ENCODE results near the gene TMOD1. TPM values are rescaled to one million over a fixed set of nuclear protein-coding genes. Genes with fewer than 3 reads are reported as not detected.
"Not testable (repeated sequence)": the region's sequence is repeated elsewhere in the genome, so short reads cannot be mapped to it uniquely, and the experiment has no call there.

Gene TMOD1
- total and polyA plus RNA-seq, 3 donors from 2014 or later: 3.9 to 7.8 (median 3.9) TPM

DNA sequence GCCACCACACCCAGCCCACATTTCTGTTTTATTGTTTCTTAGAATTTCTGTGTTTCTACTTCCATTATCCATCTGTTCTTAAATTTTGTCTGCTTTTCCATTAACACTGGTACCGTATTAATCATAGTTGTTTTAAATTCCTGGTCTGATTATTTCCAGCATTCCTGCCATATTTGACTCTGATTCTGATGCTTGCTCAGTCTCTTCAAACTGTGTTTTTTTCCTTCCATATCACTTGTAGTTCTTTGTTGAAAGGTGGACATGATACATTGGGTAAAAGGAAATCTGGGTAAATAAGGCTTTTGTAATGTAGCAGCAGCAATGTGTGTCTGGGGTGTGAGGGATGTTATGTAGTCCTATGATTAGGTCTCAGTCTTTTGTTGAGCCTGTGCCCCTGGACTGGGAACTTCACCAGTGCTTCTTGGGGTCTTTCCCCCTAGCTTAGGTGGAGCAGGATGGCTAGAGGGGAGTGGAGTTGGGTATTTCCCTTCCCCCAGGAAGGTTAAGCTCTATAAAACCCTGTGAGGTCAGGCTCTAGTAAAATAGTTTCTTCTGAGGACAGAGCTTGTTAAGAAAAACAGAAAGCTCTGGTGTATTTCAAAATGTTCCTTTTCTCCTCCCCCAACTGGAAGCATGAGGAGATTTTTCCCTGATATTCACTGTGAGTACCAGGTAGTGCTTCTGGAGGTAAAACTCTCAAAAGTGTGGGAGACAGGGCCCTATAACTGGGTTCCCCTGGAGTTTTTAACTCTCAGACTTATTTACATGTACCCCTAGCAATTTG lies 10.1 kb upstream of the TMOD1 start:
- Histone ChIP-seq H3K36me3 (ENCODE audit: low read depth, missing control alignments) (no peaks in the 10 kb centered on the region), H3K4me1 (no peaks in the 10 kb centered on the region), H3K27me3 (no peaks in the 10 kb centered on the region), H3K27ac (no peak overlapping the region), H3K9me3 (no peaks in the 10 kb centered on the region), H3K4me3 (no peak overlapping the region)
- intact Hi-C loops (cut with DNase I; ENCODE audit: low total_unique reads): no loop called here
- DNase-seq: no peak
- TF ChIP-seq, protein P1, sequence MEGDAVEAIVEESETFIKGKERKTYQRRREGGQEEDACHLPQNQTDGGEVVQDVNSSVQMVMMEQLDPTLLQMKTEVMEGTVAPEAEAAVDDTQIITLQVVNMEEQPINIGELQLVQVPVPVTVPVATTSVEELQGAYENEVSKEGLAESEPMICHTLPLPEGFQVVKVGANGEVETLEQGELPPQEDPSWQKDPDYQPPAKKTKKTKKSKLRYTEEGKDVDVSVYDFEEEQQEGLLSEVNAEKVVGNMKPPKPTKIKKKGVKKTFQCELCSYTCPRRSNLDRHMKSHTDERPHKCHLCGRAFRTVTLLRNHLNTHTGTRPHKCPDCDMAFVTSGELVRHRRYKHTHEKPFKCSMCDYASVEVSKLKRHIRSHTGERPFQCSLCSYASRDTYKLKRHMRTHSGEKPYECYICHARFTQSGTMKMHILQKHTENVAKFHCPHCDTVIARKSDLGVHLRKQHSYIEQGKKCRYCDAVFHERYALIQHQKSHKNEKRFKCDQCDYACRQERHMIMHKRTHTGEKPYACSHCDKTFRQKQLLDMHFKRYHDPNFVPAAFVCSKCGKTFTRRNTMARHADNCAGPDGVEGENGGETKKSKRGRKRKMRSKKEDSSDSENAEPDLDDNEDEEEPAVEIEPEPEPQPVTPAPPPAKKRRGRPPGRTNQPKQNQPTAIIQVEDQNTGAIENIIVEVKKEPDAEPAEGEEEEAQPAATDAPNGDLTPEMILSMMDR (IDR thresholded peaks at IDR 0.05): no peak
- no peak for TF ChIP-seq POLR2A (IDR thresholded peaks at IDR 0.05)
- WGBS, 2 donors: 89 to 90% methylated on average over 1 of the region's 1 CpG

DNA sequence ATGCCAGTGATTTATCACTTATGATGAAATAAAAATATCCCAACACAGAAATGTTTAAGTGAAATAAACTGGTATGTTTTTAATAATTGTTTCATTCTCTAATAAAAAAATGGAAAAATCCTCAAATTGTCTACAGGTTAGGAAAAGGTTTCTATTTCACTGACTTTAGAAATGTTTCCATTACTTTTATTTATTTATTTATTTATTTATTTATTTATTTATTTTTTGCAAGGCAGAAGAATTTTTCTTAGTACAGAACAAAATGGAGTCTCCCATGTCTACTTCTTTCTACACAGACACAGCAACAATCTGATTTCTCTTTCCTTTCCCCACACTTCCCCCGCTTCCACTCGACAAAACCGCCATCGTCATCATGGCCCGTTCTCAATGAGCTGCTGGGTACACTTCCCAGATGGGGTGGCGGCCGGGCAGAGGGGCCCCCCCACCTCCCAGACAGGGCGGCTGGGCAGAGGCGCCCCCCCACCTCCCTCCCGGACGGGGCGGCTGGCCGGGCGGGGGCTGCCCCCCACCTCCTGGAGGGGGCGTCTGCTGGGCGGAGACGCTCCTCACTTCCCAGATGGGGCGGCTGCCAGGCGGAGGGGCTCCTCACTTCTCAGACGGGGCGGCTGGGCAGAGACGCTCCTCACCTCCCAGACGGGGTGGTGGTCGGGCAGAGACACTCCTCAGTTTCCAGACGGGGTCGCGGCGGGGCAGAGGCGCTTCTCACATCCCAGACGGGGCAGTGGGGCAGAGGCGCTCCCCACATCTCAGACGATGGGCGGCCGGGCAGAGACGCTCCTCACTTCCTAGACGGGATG lies 3.7 kb upstream of the TMOD1 start:
- 67 to 76% methylated on average over 4 to 21 of the region's 36 CpGs for WGBS, 2 donors
- H3K4me3 ChIP-seq: peak overlapping the region in 1 of 2 donors; percentile 17
- H3K4me1 ChIP-seq; DNase-seq; H3K27ac ChIP-seq; intact Hi-C loops (cut with DNase I; ENCODE audit: low total_unique reads); H3K36me3 ChIP-seq (ENCODE audit: low read depth, missing control alignments); H3K27me3 ChIP-seq; H3K9me3 ChIP-seq: not testable (repeated sequence)

DNA sequence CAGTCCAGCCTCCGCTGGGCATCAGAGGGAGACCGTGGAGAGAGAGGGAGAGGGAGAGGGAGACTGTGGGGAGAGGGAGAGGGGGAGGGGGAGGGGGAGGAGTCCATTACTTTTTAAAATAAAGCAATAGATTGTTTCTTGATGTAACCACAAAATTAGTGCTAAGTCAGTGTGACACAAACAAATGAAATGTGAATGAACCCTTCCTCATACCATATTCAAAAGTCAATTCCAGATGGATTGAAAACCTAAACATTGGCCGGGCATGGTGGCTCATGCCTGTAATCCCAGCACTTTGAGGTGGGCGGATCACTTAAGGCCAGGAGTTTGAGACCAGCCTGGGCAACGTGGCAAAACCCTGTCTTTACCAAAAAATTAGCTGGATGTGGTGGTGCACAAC lies 2.6 kb upstream of the TMOD1 start:
- DNase-seq; H3K36me3 ChIP-seq (ENCODE audit: low read depth, missing control alignments); H3K27me3 ChIP-seq; H3K4me1 ChIP-seq; H3K27ac ChIP-seq; H3K9me3 ChIP-seq; intact Hi-C loops (cut with DNase I; ENCODE audit: low total_unique reads); H3K4me3 ChIP-seq: not testable (repeated sequence)
- 37 to 63% methylated on average over 5 of the region's 5 CpGs for WGBS, 2 donors

DNA sequence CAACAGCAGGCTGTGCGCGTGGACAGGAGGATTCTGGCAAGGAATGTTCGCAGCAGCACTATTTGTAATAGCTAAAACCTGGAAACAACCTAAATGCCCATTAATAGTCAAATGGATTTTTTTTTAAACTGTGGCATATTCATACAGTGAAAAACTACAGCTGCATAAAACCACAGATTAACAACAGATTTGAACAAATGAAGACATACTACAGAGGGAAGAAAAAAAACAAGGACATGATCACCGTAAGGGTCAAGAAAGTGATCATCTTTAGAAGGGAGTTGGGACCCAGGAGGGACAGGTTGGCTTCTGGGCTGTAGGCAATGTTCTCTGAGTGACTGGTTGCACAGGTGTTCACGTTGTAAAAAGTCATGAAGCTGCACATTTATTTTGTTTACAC lies 1.2 kb upstream of the TMOD1 start:
- no peak overlapping the region for H3K27ac ChIP-seq
- 39 to 63% methylated on average over 5 of the region's 5 CpGs for WGBS, 2 donors
- intact Hi-C loops (cut with DNase I; ENCODE audit: low total_unique reads): loop anchor here (10.0 kb wide), 1 partner anchor 55 kb away; no protein-coding TSS in a partner anchor
- TF ChIP-seq, protein P1 (IDR thresholded peaks at IDR 0.05): no peak
- no peak for TF ChIP-seq POLR2A (IDR thresholded peaks at IDR 0.05)
- DNase-seq: no peak
- H3K27me3 ChIP-seq: no peaks in the 10 kb centered on the region
- H3K9me3 ChIP-seq: no peaks in the 10 kb centered on the region
- peaks cover 9% of the 10 kb centered on the region for H3K4me1 ChIP-seq
- H3K4me3 ChIP-seq: no peak overlapping the region
- H3K36me3 ChIP-seq (ENCODE audit: low read depth, missing control alignments): no peaks in the 10 kb centered on the region

DNA sequence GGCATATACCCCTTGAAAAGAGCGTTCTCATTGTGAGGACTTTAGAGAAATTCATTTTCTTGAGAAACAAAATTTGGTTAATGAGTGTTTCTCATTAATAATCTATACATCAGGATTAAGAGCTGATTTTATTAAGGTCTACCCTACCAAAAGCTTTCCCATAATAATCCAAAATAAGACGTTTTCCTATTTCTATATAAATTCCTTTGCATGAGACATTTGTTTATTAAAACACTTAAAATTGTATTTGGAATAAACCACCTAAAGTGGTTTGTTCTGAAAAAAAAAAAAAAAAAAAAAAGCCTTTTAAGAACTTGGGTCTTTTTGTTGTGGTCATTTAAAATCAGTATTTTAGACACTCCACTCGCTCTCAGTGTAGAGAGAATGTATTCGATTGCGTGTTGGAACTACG lies 695 bp upstream of the TMOD1 start:
- intact Hi-C loops (cut with DNase I; ENCODE audit: low total_unique reads): loop anchor here (10.0 kb wide), 1 partner anchor 54 kb away; no protein-coding TSS in a partner anchor
- no peaks in the 10 kb centered on the region for H3K36me3 ChIP-seq (ENCODE audit: low read depth, missing control alignments)
- H3K9me3 ChIP-seq: no peaks in the 10 kb centered on the region
- peak overlapping the region in 1 of 2 donors; percentile 43 for H3K4me3 ChIP-seq
- WGBS, 2 donors: 10 to 15% methylated on average over 6 of the region's 6 CpGs
- no peak overlapping the region for H3K27ac ChIP-seq
- H3K4me1 ChIP-seq: peaks cover 9% of the 10 kb centered on the region
- no peak for DNase-seq
- TF ChIP-seq, protein P1 (IDR thresholded peaks at IDR 0.05): no peak
- TF ChIP-seq POLR2A (IDR thresholded peaks at IDR 0.05): no peak
- H3K27me3 ChIP-seq: no peaks in the 10 kb centered on the region

All from testis (tissue), 3 donors.